Activated gamma-delta T cell treated with anti-CD3 and anti-CD28 coated beads, Interleukin-2, amount 50 U/mL, for 16 hours (primary cell): ENCODE results near the gene SH3BP5L.

Experiments
- DNase-seq: peaks from one replicate; pipeline ENCODE4 v3.0.0-alpha.2; 2020; ENCODE audit warnings: low read depth

The SH3BP5L gene

GRCh38 chr1:248825909-248826760 lies at the start of gene SH3BP5L:
TSS of gene SH3BP5L (minus strand) at chr1:248825915. CDS start at chr1:248824935, 980 bp downstream.
- peak; percentile 83 for DNase-seq

GRCh38 chr1:248873993-248874533 lies 48.3 kb upstream of the SH3BP5L start:
- peak; percentile 74 for DNase-seq

GRCh38 chr1:248873409-248873992 lies 47.8 kb upstream of the SH3BP5L start:
- DNase-seq = peak; percentile 89

GRCh38 chr1:248872752-248873408 lies 47.2 kb upstream of the SH3BP5L start:
- no peak for DNase-seq

- no peak for DNase-seq
Observed at GRCh38 chr1:248871837-248872401, 46.2 kb upstream of the SH3BP5L start.

GRCh38 chr1:248862998-248863881 lies 37.5 kb upstream of the SH3BP5L start:
- peak; percentile 63 for DNase-seq

- DNase-seq = no peak
Observed at GRCh38 chr1:248862695-248862997, 36.9 kb upstream of the SH3BP5L start.

GRCh38 chr1:248861616-248862015 lies 35.9 kb upstream of the SH3BP5L start:
- no peak for DNase-seq

GRCh38 chr1:248860007-248860406 lies 34.3 kb upstream of the SH3BP5L start:
- DNase-seq = no peak

GRCh38 chr1:248858891-248859889 lies 33.5 kb upstream of the SH3BP5L start, which contains the start of gene ZNF692:
TSS of gene ZNF692 (minus strand) at chr1:248859085. CDS start at chr1:248858309, 776 bp downstream.
- peak; percentile 94 for DNase-seq

- DNase-seq = no peak
Observed at GRCh38 chr1:248858096-248858890, 32.6 kb upstream of the SH3BP5L start.

- DNase-seq = no peak
Observed at GRCh38 chr1:248857749-248858095, 32.0 kb upstream of the SH3BP5L start.

GRCh38 chr1:248857201-248857600 lies 31.5 kb upstream of the SH3BP5L start:
- no peak for DNase-seq

- DNase-seq = no peak
Observed at GRCh38 chr1:248856176-248856575, 30.5 kb upstream of the SH3BP5L start.

- no peak for DNase-seq
Observed at GRCh38 chr1:248855580-248855979, 29.9 kb upstream of the SH3BP5L start.

GRCh38 chr1:248853663-248854375 lies 28.1 kb upstream of the SH3BP5L start:
- DNase-seq = peak; percentile 43

GRCh38 chr1:248852481-248853405 lies 27.0 kb upstream of the SH3BP5L start:
- DNase-seq = no peak

- DNase-seq = no peak
Observed at GRCh38 chr1:248851390-248851789, 25.7 kb upstream of the SH3BP5L start.
